ENCODE data around the gene MAL. TPM values are rescaled to one million over a fixed set of nuclear protein-coding genes. Genes with fewer than 3 reads are reported as not detected.

The MAL gene
- polyA plus RNA-seq, 1 of the 3 experiments (the other 2 are of a cell fraction) = not detected

GRCh38 chr2:95059656-95060370, 34.3 kb downstream of the MAL start:
- POLR2A ChIA-PET = no interaction called here
- CTCF ChIA-PET = no interaction called here

More at GRCh38 chr2:95059656-95060370, 34.3 kb downstream of the MAL start:
- H3K9me3 ChIP-seq = no peaks in the 10 kb centered on the region
- peaks cover 61% of the 10 kb centered on the region; the same call in 1 of the 2 replicates for H3K27me3 ChIP-seq (ENCODE audit: insufficient read depth)
- H3K27ac ChIP-seq (ENCODE audit: low read depth in 2 of 2, low read length in 1 of 2) = no peak overlapping the region
- 30% methylated on average over 9 of the region's 12 CpGs for WGBS (ENCODE audit: low lambda C conversion rate)
- no peak overlapping the region for H3K9ac ChIP-seq
- H2AFZ ChIP-seq (ENCODE audit: low read depth) = no peak overlapping the region
- no peaks in the 10 kb centered on the region for H3K36me3 ChIP-seq (replicated peaks in 1 of 2; ENCODE audit: control insufficient read depth in 1 of 2, insufficient read depth in 2 of 2, low read length in 1 of 2)
- no peak for DNase-seq
- H3K9me2 ChIP-seq = no peaks in the 10 kb centered on the region
- no peaks in the 10 kb centered on the region for H3K4me1 ChIP-seq (ENCODE audit: control insufficient read depth in 1 of 2, insufficient read depth in 2 of 2, low read depth in 1 of 2, low read length in 1 of 2)
- no peaks in the 10 kb centered on the region for H3F3A ChIP-seq (replicated peaks; ENCODE audit: insufficient read depth)
- TF ChIP-seq TCF12 (IDR thresholded peaks at IDR 0.05) (no peak), FOXJ3 (CRISPR knock-in tag; IDR thresholded peaks at IDR 0.05) (no peak), CTCF (IDR thresholded peaks at IDR 0.05) (no peak), RCOR1 (IDR thresholded peaks at IDR 0.05; ENCODE audit: low read length) (no peak), NRF1 (IDR thresholded peaks at IDR 0.05; ENCODE audit: low read depth, low read length) (no peak), EZH2phosphoT487 (IDR thresholded peaks at IDR 0.05; ENCODE audit: borderline replicate concordance, low read depth) (no peak), RAD21 (IDR thresholded peaks at IDR 0.05; ENCODE audit: low read length) (no peak), MEF2A (IDR thresholded peaks at IDR 0.05; ENCODE audit: borderline replicate concordance, low read depth) (no peak), CHD2 (IDR thresholded peaks at IDR 0.05; ENCODE audit: low read length, partially characterized antibody) (no peak), REST (IDR thresholded peaks at IDR 0.05; ENCODE audit: low read depth, low read length) (no peak), RXRA (IDR thresholded peaks at IDR 0.05; ENCODE audit: borderline replicate concordance, low read depth) (no peak), SMC3 (IDR thresholded peaks at IDR 0.05; ENCODE audit: low read depth, low read length) (no peak), SIN3A (IDR thresholded peaks at IDR 0.05; ENCODE audit: borderline replicate concordance, low read depth, low read length) (no peak), MXI1 (IDR thresholded peaks at IDR 0.05; ENCODE audit: low read depth, low read length) (no peak), GATA2 (CRISPR knock-in tag; IDR thresholded peaks at IDR 0.05) (no peak)
- H4K20me1 ChIP-seq (ENCODE audit: insufficient read depth) = no peaks in the 10 kb centered on the region
- H3K79me2 ChIP-seq (ENCODE audit: insufficient read depth) = no peaks in the 10 kb centered on the region
- no peak overlapping the region for H3K4me3 ChIP-seq (ENCODE audit: low read depth in 2 of 2, low read length in 1 of 2)
- no peak overlapping the region for H3K4me2 ChIP-seq

Data from SK-N-SH (cell line).